HepG2 (cell line): ENCODE results near the gene NAA16.

ENCODE experiments used
- CTCF ChIP-seq: sonication (generic); formaldehyde crosslinking; IDR thresholded peaks from 2 replicates; pipeline ENCODE4 v1.5.0; 2020; ENCODE audit warnings: mild to moderate bottlenecking, missing genetic modification reagents, moderate library complexity
- ZNF263 ChIP-seq: sonication (generic); formaldehyde crosslinking; IDR thresholded peaks from 2 replicates; pipeline ENCODE4 v1.4.0; 2020; ENCODE audit warnings: missing genetic modification reagents

GRCh38 chr13:41307884-41308640 lies 3.0 kb upstream of the NAA16 start:
- TF ChIP-seq ZNF263 (CRISPR knock-in tag) (no peak), CTCF (CRISPR knock-in tag) (no peak)
